ENCODE data around the gene S100A12.

Gene S100A12

DNA sequence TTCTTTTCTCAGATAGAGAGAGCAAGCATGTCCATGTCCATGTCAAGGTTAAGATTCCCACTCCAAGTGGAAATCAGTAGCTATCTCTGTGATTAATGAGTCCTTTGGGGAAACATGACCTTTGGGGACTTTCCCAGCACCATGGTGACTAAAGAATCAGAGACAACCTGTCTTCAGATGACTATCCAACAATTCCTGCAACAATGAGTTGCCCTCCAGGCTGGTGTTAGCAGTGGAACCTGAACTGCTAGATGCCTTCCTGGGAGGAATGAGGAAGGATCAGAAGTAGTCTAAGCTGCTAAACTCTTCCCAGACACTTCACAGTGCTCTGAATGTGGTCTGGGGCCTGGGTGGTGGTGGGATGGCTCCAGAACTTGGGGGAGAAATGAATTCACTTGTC, 11.3 kb downstream of the S100A12 start:
- Histone ChIP-seq H3K27me3 (ENCODE audit: control insufficient read depth in 3 of 3, insufficient read depth in 3 of 3, low read depth in 1 of 3, low read length in 3 of 3) (peaks cover 0 to 28% (median 0%) of the 10 kb centered on the region in 3 experiments), H3K4me2 (ENCODE audit: insufficient read depth, low read length, poor library complexity, severe bottlenecking) (no peak overlapping the region), H3K18ac (ENCODE audit: low read length) (no peak overlapping the region), H2BK120ac (ENCODE audit: low read depth, low read length) (no peak overlapping the region), H2BK12ac (ENCODE audit: low read length) (no peak overlapping the region), H2AK5ac (ENCODE audit: low read depth, low read length) (no peak overlapping the region), H4K8ac (ENCODE audit: low read depth, low read length) (no peak overlapping the region), H3K9me3 (replicated peaks in 1 of 2; ENCODE audit: control insufficient read depth in 2 of 2, insufficient read depth in 1 of 2, low read depth in 1 of 2, low read length in 2 of 2) (no peaks in the 10 kb centered on the region), H3K4me1 (ENCODE audit: control insufficient read depth in 2 of 2, insufficient read depth in 1 of 2, low read depth in 1 of 2, low read length in 2 of 2) (no peaks in the 10 kb centered on the region), H2BK15ac (ENCODE audit: low read length) (no peak overlapping the region), H3K4me3 (ENCODE audit: low read length in 2 of 2) (no peak overlapping the region), H3K23ac (ENCODE audit: low read depth, low read length, poor library complexity) (no peak overlapping the region), H3K4ac (ENCODE audit: low read length) (no peak overlapping the region), H3K36me3 (replicated peaks in 1 of 2; ENCODE audit: control insufficient read depth in 2 of 2, insufficient read depth in 2 of 2, low read length in 2 of 2) (no peaks in the 10 kb centered on the region), H3K9ac (ENCODE audit: low read depth, low read length, poor library complexity) (no peak overlapping the region), H4K91ac (ENCODE audit: low read depth, low read length, poor library complexity) (no peak overlapping the region), H3K14ac (ENCODE audit: low read length) (no peak overlapping the region), H2BK5ac (ENCODE audit: low read length) (no peak overlapping the region), H3K27ac (replicated peaks; ENCODE audit: low read length) (no peak overlapping the region), H3K79me1 (ENCODE audit: low read depth, low read length) (no peaks in the 10 kb centered on the region), H2AFZ (ENCODE audit: low read length) (no peak overlapping the region)
- no peak for DNase-seq (ENCODE audit: low spot score)

DNA sequence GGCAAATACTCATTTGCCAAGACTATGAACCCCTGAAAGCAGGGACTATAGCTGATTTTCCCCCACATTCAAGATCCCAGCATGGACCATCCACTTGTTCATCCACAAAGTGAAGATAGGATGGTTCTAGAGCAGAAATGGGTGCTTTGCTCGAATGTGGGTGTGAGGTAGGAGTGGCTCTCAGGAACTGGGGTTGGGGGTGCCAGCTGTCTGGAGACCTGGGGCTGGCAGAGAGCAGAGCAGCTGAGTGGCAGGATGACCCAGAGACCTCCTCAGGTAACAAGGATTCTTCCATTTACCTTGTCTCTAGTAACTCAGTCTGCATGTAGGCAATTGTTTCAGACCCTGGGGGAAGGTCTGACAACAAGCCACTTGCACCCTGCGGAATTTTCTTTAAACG, 11.8 kb downstream of the S100A12 start:
- Histone ChIP-seq H2BK12ac (ENCODE audit: low read length) (no peak overlapping the region), H3K4me1 (ENCODE audit: control insufficient read depth in 2 of 2, insufficient read depth in 1 of 2, low read depth in 1 of 2, low read length in 2 of 2) (no peaks in the 10 kb centered on the region), H3K4ac (ENCODE audit: low read length) (no peak overlapping the region), H3K9me3 (replicated peaks in 1 of 2; ENCODE audit: control insufficient read depth in 2 of 2, insufficient read depth in 1 of 2, low read depth in 1 of 2, low read length in 2 of 2) (no peaks in the 10 kb centered on the region), H2AK5ac (ENCODE audit: low read depth, low read length) (no peak overlapping the region), H3K23ac (ENCODE audit: low read depth, low read length, poor library complexity) (no peak overlapping the region), H4K8ac (ENCODE audit: low read depth, low read length) (no peak overlapping the region), H3K4me2 (ENCODE audit: insufficient read depth, low read length, poor library complexity, severe bottlenecking) (no peak overlapping the region), H3K36me3 (replicated peaks in 1 of 2; ENCODE audit: control insufficient read depth in 2 of 2, insufficient read depth in 2 of 2, low read length in 2 of 2) (no peaks in the 10 kb centered on the region), H3K18ac (ENCODE audit: low read length) (no peak overlapping the region), H2BK5ac (ENCODE audit: low read length) (no peak overlapping the region), H2AFZ (ENCODE audit: low read length) (no peak overlapping the region), H3K79me1 (ENCODE audit: low read depth, low read length) (no peaks in the 10 kb centered on the region), H4K91ac (ENCODE audit: low read depth, low read length, poor library complexity) (no peak overlapping the region), H3K4me3 (ENCODE audit: low read length in 2 of 2) (no peak overlapping the region), H3K9ac (ENCODE audit: low read depth, low read length, poor library complexity) (no peak overlapping the region), H3K27ac (replicated peaks; ENCODE audit: low read length) (no peak overlapping the region), H3K14ac (ENCODE audit: low read length) (no peak overlapping the region), H2BK120ac (ENCODE audit: low read depth, low read length) (no peak overlapping the region), H2BK15ac (ENCODE audit: low read length) (no peak overlapping the region), H3K27me3 (ENCODE audit: control insufficient read depth in 3 of 3, insufficient read depth in 3 of 3, low read depth in 1 of 3, low read length in 3 of 3) (peaks cover 0 to 33% (median 0%) of the 10 kb centered on the region in 3 experiments)
- WGBS, 2 donors (ENCODE audit: extremely low coverage in 2 of 2, insufficient read length in 2 of 2, insufficient replicate concordance in 1 of 2) = no CpG with 5 or more reads among the region's 3 CpGs
- no peak for DNase-seq (ENCODE audit: low spot score)

DNA sequence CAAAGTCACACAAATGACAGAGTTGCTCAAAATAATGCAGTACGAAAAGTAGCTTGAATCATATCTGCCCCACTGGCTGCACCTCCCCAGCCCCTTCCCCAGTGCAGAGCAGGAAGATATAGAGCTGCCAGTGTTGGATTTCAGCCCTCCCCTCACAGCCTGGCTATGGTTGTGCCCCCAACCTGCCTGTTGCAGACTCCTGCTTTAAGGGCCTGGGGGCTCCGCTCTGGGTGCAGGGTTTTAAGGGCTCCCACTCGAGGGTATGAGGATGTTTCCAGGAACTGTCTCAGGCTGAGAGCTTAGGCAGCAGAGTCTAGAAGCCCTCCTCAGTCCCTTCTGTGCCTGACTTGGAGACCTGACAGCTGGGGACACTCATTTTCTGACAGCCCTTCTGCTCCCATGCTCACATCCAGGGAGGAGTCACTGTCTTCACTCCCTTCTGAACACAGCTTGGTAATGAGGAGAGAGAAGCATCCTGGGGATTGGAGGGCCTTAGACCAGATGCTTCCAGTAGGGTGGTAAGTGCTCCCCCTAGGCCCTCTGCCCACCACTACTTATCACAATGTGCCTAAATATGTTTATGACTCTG, 13.1 kb downstream of the S100A12 start:
- no peaks in the 10 kb centered on the region for H3K79me1 ChIP-seq (ENCODE audit: low read depth, low read length)
- no peaks in the 10 kb centered on the region for H3K9me3 ChIP-seq (replicated peaks in 1 of 2; ENCODE audit: control insufficient read depth in 2 of 2, insufficient read depth in 1 of 2, low read depth in 1 of 2, low read length in 2 of 2)
- H3K18ac ChIP-seq (ENCODE audit: low read length) = no peak overlapping the region
- H3K36me3 ChIP-seq (replicated peaks in 1 of 2; ENCODE audit: control insufficient read depth in 2 of 2, insufficient read depth in 2 of 2, low read length in 2 of 2) = no peaks in the 10 kb centered on the region
- H3K9ac ChIP-seq (ENCODE audit: low read depth, low read length, poor library complexity) = no peak overlapping the region
- no peak overlapping the region for H3K4me3 ChIP-seq (ENCODE audit: low read length in 2 of 2)
- H3K23ac ChIP-seq (ENCODE audit: low read depth, low read length, poor library complexity) = no peak overlapping the region
- WGBS, 2 donors (ENCODE audit: extremely low coverage in 2 of 2, insufficient read length in 2 of 2, insufficient replicate concordance in 1 of 2) = no CpG with 5 or more reads among the region's 3 CpGs
- no peak overlapping the region for H3K4ac ChIP-seq (ENCODE audit: low read length)
- H4K8ac ChIP-seq (ENCODE audit: low read depth, low read length) = no peak overlapping the region
- no peak for DNase-seq (ENCODE audit: low spot score)
- H3K4me2 ChIP-seq (ENCODE audit: insufficient read depth, low read length, poor library complexity, severe bottlenecking) = no peak overlapping the region
- no peak overlapping the region for H2BK120ac ChIP-seq (ENCODE audit: low read depth, low read length)
- no peak overlapping the region for H3K14ac ChIP-seq (ENCODE audit: low read length)
- no peaks in the 10 kb centered on the region for H3K4me1 ChIP-seq (ENCODE audit: control insufficient read depth in 2 of 2, insufficient read depth in 1 of 2, low read depth in 1 of 2, low read length in 2 of 2)
- H4K91ac ChIP-seq (ENCODE audit: low read depth, low read length, poor library complexity) = no peak overlapping the region
- no peak overlapping the region for H2AK5ac ChIP-seq (ENCODE audit: low read depth, low read length)
- no peak overlapping the region for H2BK15ac ChIP-seq (ENCODE audit: low read length)
- H3K27me3 ChIP-seq (ENCODE audit: control insufficient read depth in 3 of 3, insufficient read depth in 3 of 3, low read depth in 1 of 3, low read length in 3 of 3) = peaks cover 0 to 45% (median 0%) of the 10 kb centered on the region in 3 experiments
- no peak overlapping the region for H3K27ac ChIP-seq (replicated peaks; ENCODE audit: low read length)
- no peak overlapping the region for H2AFZ ChIP-seq (ENCODE audit: low read length)
- no peak overlapping the region for H2BK5ac ChIP-seq (ENCODE audit: low read length)
- no peak overlapping the region for H2BK12ac ChIP-seq (ENCODE audit: low read length)

DNA sequence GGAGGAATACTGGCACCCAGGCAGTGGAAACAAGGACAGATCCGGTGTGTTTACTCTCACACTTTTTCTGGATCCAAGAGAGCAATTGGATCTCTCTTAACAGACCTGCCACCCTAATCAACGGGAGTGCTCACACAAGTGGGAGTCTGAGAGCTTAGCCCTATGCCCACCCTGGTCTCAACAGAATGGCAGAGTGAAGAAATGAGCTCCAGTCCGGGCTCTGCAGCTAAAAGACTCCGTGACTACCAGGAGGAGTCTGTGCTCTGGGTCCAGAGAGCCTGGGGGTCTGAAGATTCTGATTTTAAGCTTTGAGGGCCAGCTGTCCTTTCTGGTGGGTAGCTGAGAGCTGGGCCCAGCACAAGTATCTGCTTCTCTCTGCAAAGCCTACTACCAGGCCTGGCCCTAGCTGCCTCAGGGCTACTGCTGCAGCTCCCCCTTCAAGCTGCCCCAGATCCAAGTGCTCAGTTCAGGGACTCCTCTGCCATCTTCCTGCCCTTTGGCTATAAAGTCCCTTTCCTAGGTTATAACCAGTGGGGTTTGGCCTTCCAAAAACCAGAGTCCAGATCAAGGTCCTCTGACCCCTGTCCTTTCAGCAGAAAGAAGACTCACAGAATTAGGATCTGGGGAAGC, 13.8 kb downstream of the S100A12 start:
- no peaks in the 10 kb centered on the region for H3K9me3 ChIP-seq (replicated peaks in 1 of 2; ENCODE audit: control insufficient read depth in 2 of 2, insufficient read depth in 1 of 2, low read depth in 1 of 2, low read length in 2 of 2)
- no peaks in the 10 kb centered on the region for H3K79me1 ChIP-seq (ENCODE audit: low read depth, low read length)
- H2BK120ac ChIP-seq (ENCODE audit: low read depth, low read length) = no peak overlapping the region
- no peak overlapping the region for H3K27ac ChIP-seq (replicated peaks; ENCODE audit: low read length)
- H3K36me3 ChIP-seq (replicated peaks in 1 of 2; ENCODE audit: control insufficient read depth in 2 of 2, insufficient read depth in 2 of 2, low read length in 2 of 2) = no peaks in the 10 kb centered on the region
- no peak overlapping the region for H3K4me2 ChIP-seq (ENCODE audit: insufficient read depth, low read length, poor library complexity, severe bottlenecking)
- H2BK12ac ChIP-seq (ENCODE audit: low read length) = no peak overlapping the region
- H2AK5ac ChIP-seq (ENCODE audit: low read depth, low read length) = no peak overlapping the region
- H3K23ac ChIP-seq (ENCODE audit: low read depth, low read length, poor library complexity) = no peak overlapping the region
- H3K4me3 ChIP-seq (ENCODE audit: low read length in 2 of 2) = no peak overlapping the region
- H3K4me1 ChIP-seq (ENCODE audit: control insufficient read depth in 2 of 2, insufficient read depth in 1 of 2, low read depth in 1 of 2, low read length in 2 of 2) = no peaks in the 10 kb centered on the region
- H3K27me3 ChIP-seq (ENCODE audit: control insufficient read depth in 3 of 3, insufficient read depth in 3 of 3, low read depth in 1 of 3, low read length in 3 of 3) = peaks cover 0 to 48% (median 0%) of the 10 kb centered on the region in 3 experiments
- H3K18ac ChIP-seq (ENCODE audit: low read length) = no peak overlapping the region
- H4K8ac ChIP-seq (ENCODE audit: low read depth, low read length) = no peak overlapping the region
- no peak overlapping the region for H3K4ac ChIP-seq (ENCODE audit: low read length)
- H2BK15ac ChIP-seq (ENCODE audit: low read length) = no peak overlapping the region
- WGBS, 2 donors (ENCODE audit: extremely low coverage in 2 of 2, insufficient read length in 2 of 2, insufficient replicate concordance in 1 of 2) = no CpG with 5 or more reads among the region's 4 CpGs
- no peak overlapping the region for H2AFZ ChIP-seq (ENCODE audit: low read length)
- no peak overlapping the region for H2BK5ac ChIP-seq (ENCODE audit: low read length)
- no peak overlapping the region for H4K91ac ChIP-seq (ENCODE audit: low read depth, low read length, poor library complexity)
- DNase-seq (ENCODE audit: low spot score) = no peak
- H3K9ac ChIP-seq (ENCODE audit: low read depth, low read length, poor library complexity) = no peak overlapping the region
- H3K14ac ChIP-seq (ENCODE audit: low read length) = no peak overlapping the region
